ENCODE data around the gene AEBP2.

- TF ChIP-seq CTCF (conservative IDR thresholded peaks at IDR 0.05) = no peak
- no peak for TF ChIP-seq ZFX (IDR thresholded peaks at IDR 0.05)
Measured at GRCh38 chr12:19529951-19530636, 90.8 kb downstream of the AEBP2 start.
